ENCODE measurements around the gene BORCS8. TPM values are rescaled to one million over a fixed set of nuclear protein-coding genes. Genes with fewer than 3 reads are reported as not detected.

BORCS8 gene
- total RNA-seq, 2 experiments from 2014 or later: 31.9 to 34.6 TPM

- ChIA-PET POLR2A (interaction anchor here (1.0 kb wide), 1 partner anchor 25 kb away, joined by 3 read pairs; the partner anchor contains the start of genes BORCS8 and RFXANK), CTCF (no interaction called here)
These were observed 25.1 kb upstream of the BORCS8 start for GRCh38 chr19:19217099-19217498.

DNA sequence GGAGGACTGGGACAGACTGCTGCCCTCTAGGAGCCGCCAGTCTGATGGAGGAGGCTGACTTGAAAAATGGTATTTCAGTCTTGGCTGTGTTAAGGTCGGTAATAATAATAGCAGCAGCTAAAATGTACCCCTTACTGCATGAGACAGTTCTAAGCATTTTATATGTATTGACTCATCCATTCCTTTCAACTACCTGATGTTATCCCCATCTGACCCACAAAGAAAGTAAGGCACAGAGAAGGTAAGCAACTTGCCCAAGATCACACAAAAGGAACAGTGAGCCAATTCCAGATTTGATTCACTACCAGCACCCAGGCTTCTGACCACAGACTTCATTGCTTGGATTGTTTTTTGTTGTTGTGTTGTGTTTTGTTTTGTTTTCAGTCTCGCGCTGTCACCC lies 23.8 kb upstream of the BORCS8 start:
- ChIA-PET CTCF (no interaction called here), POLR2A (no interaction called here)

DNA sequence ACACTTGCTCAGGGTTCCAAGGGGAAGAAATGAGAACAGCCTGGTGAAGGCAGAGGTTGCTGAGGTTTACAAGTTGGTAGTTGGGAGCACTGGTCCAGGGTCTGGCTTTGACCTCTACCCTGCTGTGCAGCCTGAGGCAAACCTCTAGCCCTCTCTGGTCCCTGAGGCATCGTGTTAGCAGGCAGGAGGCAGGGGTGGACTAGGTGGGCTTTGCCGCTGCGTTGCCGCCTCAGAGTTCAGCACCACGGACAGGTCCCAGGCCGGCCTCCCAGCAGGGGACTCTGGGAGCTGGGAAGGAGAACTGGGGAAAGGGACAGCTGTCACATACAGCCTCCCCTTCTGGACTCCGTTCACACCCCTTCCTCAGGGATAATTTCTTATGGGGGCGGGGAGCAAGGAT lies 22.9 kb upstream of the BORCS8 start:
- CTCF ChIA-PET: no interaction called here

DNA sequence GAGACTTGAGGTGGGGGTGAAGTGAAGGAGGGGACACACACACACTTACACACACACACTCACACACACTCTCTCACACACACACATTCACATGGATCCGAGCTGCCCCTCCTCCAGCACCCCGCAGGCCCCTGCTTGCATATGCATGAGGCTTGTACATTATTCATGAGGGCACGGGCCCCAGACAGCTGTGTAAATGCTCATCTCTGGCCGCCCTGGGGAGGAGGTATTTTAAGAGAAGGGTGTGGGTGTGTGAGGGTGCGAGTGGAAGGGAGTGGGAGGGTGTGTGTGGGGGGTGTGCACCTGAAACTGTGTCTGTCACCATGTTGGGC lies 22.2 kb upstream of the BORCS8 start:
- POLR2A ChIA-PET: interaction anchor here (0.5 kb wide), 1 partner anchor 937 kb away, joined by 4 read pairs; no protein-coding TSS in a partner anchor
- CTCF ChIA-PET: interaction anchor here (0.8 to 1.1 kb wide), 2 partner anchors 13 to 39 kb away, joined by 4 read pairs; no protein-coding TSS in a partner anchor

More for the DNA sequence above, 22.9 kb upstream of the BORCS8 start:
- POLR2A ChIA-PET: no interaction called here

- ChIA-PET POLR2A (no interaction called here), CTCF (interaction anchor here (0.8 to 1.1 kb wide), 2 partner anchors 13 to 39 kb away, joined by 4 read pairs; no protein-coding TSS in a partner anchor)
These were observed 21.6 kb upstream of the BORCS8 start for GRCh38 chr19:19213426-19214158.

DNA sequence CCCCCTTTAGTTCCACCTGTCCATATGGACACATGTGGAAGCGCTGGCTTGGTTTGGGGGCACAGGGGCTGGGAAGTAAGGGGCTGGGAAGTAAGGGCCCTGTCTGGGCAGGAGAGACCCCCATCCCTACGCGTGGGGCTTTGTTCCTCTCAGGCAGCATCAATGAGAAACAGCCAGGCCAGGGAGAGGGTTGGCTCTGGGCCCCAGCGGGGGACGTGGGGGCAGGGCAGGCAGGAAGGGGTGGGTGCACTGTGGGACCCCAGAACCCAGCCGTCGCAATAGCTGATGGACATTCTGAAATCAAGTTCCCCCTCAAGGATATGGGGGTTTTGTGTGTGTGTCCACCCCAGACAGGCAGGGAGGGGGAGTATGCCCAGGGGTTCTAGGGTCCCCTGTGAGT lies 21.0 kb upstream of the BORCS8 start:
- CTCF ChIA-PET: interaction anchor here (1.1 kb wide), 1 partner anchor 38 kb away, joined by 4 read pairs; no protein-coding TSS in a partner anchor

GRCh38 chr19:19211499-19212420 lies 19.8 kb upstream of the BORCS8 start, which contains the start of gene NCAN:
NCAN (plus strand) TSS chr19:19211958; CDS start chr19:19216954, 4,996 bp downstream.
- CTCF ChIA-PET: no interaction called here
- POLR2A ChIA-PET: no interaction called here

More for the DNA sequence above, 21.0 kb upstream of the BORCS8 start:
- POLR2A ChIA-PET: interaction anchor here (0.6 kb wide), 1 partner anchor 12 kb away, joined by 3 read pairs; no protein-coding TSS in a partner anchor

DNA sequence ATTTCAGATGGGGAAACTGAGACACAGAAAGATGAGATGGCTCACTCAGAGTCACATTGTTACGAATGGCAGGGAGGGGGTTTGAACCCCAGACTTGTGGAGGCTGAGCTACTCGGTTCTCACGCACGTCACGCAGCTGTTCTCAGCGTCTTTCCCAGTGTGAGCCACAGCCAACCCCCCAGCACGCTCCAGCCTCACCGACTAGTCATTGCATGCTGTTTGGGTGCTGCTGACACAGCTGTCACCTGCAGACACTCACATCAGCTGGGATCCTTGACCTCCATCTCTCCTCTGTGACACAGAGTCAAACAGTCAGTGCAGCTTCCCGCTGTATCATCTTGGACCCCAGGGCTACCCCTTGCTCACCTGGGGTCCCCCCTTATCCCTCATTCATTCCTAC lies 17.4 kb upstream of the BORCS8 start:
- ChIA-PET CTCF (interaction anchor here (0.9 kb wide), 1 partner anchor 23 kb away, joined by 3 read pairs; no protein-coding TSS in a partner anchor), POLR2A (no interaction called here)

GRCh38 chr19:19207637-19208572 lies 16.0 kb upstream of the BORCS8 start:
- POLR2A ChIA-PET: interaction anchor here (0.5 kb wide), 1 partner anchor 12 kb away, joined by 6 read pairs; no protein-coding TSS in a partner anchor
- CTCF ChIA-PET: no interaction called here

GRCh38 chr19:19206938-19207337 lies 15.0 kb upstream of the BORCS8 start:
- POLR2A ChIA-PET: no interaction called here
- CTCF ChIA-PET: no interaction called here

DNA sequence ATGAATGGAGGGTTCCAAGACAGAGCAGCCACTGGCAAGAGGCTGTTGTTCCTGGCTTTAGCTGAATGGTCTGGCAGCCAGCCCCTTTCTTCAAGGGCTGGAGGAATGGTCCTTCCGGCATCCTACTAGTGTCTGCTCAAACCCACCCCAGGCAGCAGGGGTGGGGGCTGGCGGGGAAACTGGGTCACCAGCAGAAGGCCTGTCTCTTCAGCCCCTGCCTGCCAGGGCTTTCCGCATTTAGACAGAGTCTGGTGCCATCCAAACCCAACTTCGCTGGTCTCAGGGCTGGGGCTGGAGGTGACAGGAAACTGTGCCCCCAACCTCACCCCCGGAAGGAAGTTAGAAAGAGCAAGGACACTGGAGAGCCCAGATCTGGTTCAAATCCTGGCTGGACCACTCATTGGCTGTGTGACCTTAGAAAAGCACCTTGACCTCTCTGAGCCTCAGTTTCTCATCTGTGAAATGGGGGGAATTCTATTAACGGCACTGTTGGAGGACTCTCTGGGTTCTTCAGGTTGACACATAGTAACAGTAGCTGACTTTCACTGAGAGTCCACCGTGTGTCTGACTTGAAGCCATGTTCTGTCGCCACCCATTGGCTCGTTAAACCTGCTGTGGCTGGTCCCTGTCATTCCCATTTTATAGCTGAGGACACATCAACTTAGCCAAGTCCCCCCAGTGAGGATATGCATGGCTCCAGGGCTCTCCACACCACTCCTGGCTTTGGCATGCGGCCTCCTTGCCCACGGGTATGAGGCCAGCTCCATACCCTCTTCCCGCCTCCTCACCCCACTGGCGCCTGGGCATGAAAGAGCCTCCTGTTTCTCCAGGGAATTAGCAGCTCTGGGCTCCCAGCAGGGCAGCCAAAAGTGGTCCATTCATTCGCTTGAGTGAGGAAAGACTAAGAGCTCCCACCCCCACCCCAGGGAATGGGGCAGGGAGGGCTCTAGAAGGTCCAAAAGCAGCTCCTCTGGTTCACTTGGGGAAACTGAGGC lies 13.8 kb upstream of the BORCS8 start:
- ChIA-PET POLR2A (no interaction called here), CTCF (interaction anchor here (1.5 kb wide), 1 partner anchor 31 kb away, joined by 4 read pairs; no protein-coding TSS in a partner anchor)

DNA sequence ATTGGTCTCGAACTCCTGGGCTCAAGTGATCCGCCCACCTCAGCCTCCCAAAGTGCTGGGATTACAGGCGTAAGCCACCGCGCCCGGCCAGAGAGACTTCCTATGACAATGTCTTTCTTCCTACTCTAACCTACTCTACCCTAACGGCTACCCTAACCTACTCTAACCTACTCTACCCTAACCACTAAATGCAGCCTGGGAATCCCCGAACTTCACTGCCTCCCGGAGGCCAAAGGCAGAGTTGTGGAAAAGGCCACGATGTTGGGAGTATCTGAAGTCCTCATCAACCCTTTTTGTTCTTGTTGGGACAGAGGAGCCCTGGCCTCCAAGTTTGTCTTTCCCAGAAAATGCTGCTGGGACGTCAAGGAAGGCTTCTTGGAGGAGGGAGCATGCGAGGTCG lies 12.2 kb upstream of the BORCS8 start:
- ChIA-PET POLR2A (interaction anchor here (0.6 to 1.2 kb wide), 3 partner anchors 13 to 117 kb away, joined by 3 to 15 read pairs (median 3); partner anchors contain the start of gene BORCS8), CTCF (interaction anchor here (0.7 to 2.5 kb wide), 4 partner anchors 11 to 151 kb away, joined by 3 to 8 read pairs (median 6); partner anchors contain the start of gene BORCS8)

DNA sequence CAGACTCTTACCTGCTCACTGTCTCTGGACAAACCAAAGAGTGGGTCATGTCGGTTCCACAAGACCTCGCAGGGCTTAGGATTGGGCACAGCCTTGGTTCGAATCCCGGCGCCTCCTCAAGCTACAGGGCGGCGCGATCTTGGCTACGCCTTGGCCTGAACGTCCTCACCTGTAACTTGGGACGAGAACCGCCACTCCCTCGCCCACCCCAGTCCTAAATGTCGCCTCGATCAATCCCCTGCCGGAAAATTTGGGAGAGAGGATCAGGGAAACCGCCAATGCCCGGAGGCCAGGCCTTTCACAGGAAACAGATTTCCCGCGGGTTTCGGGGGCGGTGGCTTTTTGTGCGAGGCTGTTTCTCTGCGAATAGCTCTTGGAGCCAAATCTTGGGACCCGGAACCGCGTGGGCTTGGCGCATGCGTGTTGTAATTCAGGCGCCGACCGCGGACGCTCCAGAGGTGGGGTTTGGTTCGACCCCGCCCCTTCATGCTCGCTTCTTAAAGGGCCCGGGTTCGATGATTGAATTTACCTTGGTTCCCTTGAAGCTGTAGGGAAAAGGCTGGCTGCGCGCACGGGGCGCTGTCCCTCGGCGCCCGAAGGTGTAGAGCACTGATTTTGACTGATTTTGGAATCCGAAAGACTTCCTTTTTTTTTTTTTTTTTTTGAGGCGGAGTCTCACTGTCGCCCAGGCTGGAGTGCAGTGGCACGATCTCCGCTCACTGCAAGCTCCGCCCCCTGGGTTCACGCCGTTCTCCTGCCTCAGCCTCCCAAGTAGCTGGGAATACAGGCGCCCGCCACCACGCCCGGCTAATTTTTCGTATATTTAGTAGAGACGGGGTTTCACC lies 11.3 kb upstream of the BORCS8 start, which contains the start of gene NR2C2AP:
TSS of gene NR2C2AP (minus strand) at position 403 of the 845 bp plus-strand sequence. CDS start at position 49, 354 bp downstream.
- ChIA-PET POLR2A (interaction anchor here (0.6 to 1.2 kb wide), 7 partner anchors 10 to 711 kb away, joined by 3 to 15 read pairs (median 3); partner anchors contain the start of gene BORCS8), CTCF (interaction anchor here (0.7 to 2.5 kb wide), 8 partner anchors 8 to 151 kb away, joined by 3 to 8 read pairs (median 4); partner anchors contain the start of genes BORCS8 and MEF2B)

GRCh38 chr19:19202707-19203011 lies 10.7 kb upstream of the BORCS8 start:
- POLR2A ChIA-PET: interaction anchor here (1.0 to 1.2 kb wide), 3 partner anchors 10 to 119 kb away, joined by 3 to 9 read pairs (median 3); no protein-coding TSS in a partner anchor
- CTCF ChIA-PET: interaction anchor here (1.0 to 2.5 kb wide), 6 partner anchors 8 to 26 kb away, joined by 4 to 8 read pairs (median 4); partner anchors contain the start of gene BORCS8

- POLR2A ChIA-PET: interaction anchor here (0.6 to 1.5 kb wide), 4 partner anchors 10 to 110 kb away, joined by 3 to 7 read pairs (median 6); partner anchors contain the start of genes BORCS8 and RFXANK
These were observed 10.0 kb upstream of the BORCS8 start for GRCh38 chr19:19201697-19202630.

More at GRCh38 chr19:19201697-19202630, 10.0 kb upstream of the BORCS8 start:
- CTCF ChIA-PET: interaction anchor here (1.6 to 2.5 kb wide), 3 partner anchors 9 to 19 kb away, joined by 4 to 8 read pairs (median 7); no protein-coding TSS in a partner anchor
